Lung (tissue), 12 donors: Measurements from ENCODE around the gene KIF14. TPM values are rescaled to one million over a fixed set of nuclear protein-coding genes. Genes with fewer than 3 reads are reported as not detected.

Source experiments
- ATAC-seq: fragments of 200-7000 bp; cut with Tn5 transposase; one replicate; pipeline ENCODE4 v1.9.1; 2020; ENCODE audit warnings: moderate number of reproducible peaks; ENCODE audit not compliant: insufficient read depth, low FRiP score
- DNase-seq, 3 donors: peaks; one replicate each; pipeline ENCODE4 v3.0.0-alpha.2; 2013 to 2017
- H3K27ac ChIP-seq, 2 donors: one replicate each; pipeline ENCODE4 v1.5.1; 2013; ENCODE audit warnings: mild to moderate bottlenecking in 2 of 2, moderate library complexity in 2 of 2, control low read depth in 1 of 2, inconsistent platforms in 1 of 2, low read depth in 1 of 2, low read length in 1 of 2
- H3K27me3 ChIP-seq, 3 donors: one replicate each; pipeline ENCODE4 v1.5.1; 2013; ENCODE audit warnings: low read length in 2 of 3; ENCODE audit not compliant: control insufficient read depth in 3 of 3, insufficient read depth in 3 of 3
- H3K36me3 ChIP-seq, 4 donors: one replicate each; pipeline ENCODE4 v1.5.1; 2013; ENCODE audit warnings: low read length in 4 of 4, mild to moderate bottlenecking in 1 of 4, moderate library complexity in 1 of 4; ENCODE audit not compliant: control insufficient read depth in 4 of 4, insufficient read depth in 4 of 4
- H3K4me1 ChIP-seq, 5 donors: one replicate each; pipeline ENCODE4 v1.5.1; 2013; ENCODE audit warnings: low read length in 5 of 5, mild to moderate bottlenecking in 2 of 5, moderate library complexity in 1 of 5; ENCODE audit not compliant: control insufficient read depth in 5 of 5, insufficient read depth in 5 of 5
- H3K4me3 ChIP-seq: one replicate; pipeline ENCODE4 v1.5.1; 2013; ENCODE audit warnings: mild to moderate bottlenecking, control low read depth, moderate library complexity
- H3K9ac ChIP-seq, 2 donors: one replicate each; pipeline ENCODE4 v1.5.1; 2013; ENCODE audit warnings: low read length in 2 of 2, control low read depth in 1 of 2; ENCODE audit not compliant: insufficient read depth in 1 of 2
- H3K9me3 ChIP-seq, 4 donors: one replicate each; pipeline ENCODE4 v1.5.1; 2013; ENCODE audit warnings: low read length in 3 of 4, mild to moderate bottlenecking in 1 of 4, moderate library complexity in 1 of 4; ENCODE audit not compliant: control insufficient read depth in 4 of 4, insufficient read depth in 3 of 4
- WGBS, 2 donors: extraction: QIAGEN DNeasy Blood & Tissue Kit; methylation state at CpG; one replicate each; pipeline ENCODE4 v1.1.7; 2013; 5-methylcytosine and 5-hydroxymethylcytosine counted together
- polyA plus RNA-seq, 2 donors: library from polyadenylated mRNA; stranded (reverse); fragments of 200-250 nt; gene quantifications; one replicate each; pipeline ENCODE4 v1.2.1, GENCODE V29; 2013
- total RNA-seq, 2 donors: library from RNA; depleted of rRNA in 1 of 2; stranded (reverse); fragments of >200 nt in 1 of 2; gene quantifications; one replicate each; pipeline ENCODE4 v1.2.1, GENCODE V29; 2014 to 2021
- TF ChIP-seq, protein P1 (sequence below): IDR thresholded peaks from 2 replicates; pipeline ENCODE4 v1.5.1; 2012; ENCODE audit warnings: mild to moderate bottlenecking; ENCODE audit errors: control extremely low read depth, extremely low read depth
- donor health status: control.
- donor health status: control.
- donor health status: Bipolar disorder and iron deficiency.
- donor health status: healthy.
- donor health status: DM: yes; HTN: yes; CAD: no.

Gene KIF14
- total and polyA plus RNA-seq, 4 donors: 0.16 to 2.5 (median 0.32) TPM

DNA sequence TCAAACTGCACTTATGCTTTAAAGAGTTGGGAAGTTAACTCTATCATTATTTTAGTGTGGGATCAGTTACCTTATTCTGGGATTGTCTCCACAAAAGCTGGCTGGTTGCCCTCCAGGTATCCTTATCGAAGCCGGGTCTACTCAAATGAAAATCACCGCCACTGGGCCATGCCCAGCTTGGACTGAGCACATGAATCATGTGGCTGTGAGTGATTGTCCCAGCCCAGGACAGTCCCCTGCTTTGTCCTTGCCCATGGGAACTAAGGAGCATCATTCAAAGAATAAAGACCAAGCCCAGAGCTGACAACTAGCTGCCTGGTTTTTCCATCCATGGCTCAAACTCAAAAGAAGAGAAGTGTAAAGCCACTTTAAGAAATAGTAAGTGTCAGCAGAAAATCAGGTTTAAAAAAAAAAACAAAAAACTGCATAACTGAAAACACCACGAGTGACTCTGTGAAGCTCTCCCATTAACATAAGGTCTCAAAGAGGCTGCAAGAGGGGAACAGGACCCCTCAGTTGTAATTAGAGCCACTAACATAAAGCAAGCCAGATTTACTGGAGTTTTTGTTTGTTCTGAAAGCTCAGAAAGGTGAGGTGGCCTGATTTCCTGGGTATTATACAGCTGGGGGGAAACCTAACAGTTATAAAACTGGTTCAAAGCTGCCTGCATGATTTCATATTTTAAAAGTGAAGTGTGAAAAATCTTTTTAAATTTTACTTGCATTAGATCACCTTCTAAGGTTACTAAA lies 91.5 kb downstream of the KIF14 start:
- H3K9me3 ChIP-seq: no peaks in the 10 kb centered on the region
- H3K27ac ChIP-seq: no peak overlapping the region
- no peak overlapping the region for H3K9ac ChIP-seq
- no peaks in the 10 kb centered on the region for H3K36me3 ChIP-seq
- DNase-seq (peak in 1 of 3 donors; percentile 25), ATAC-seq (no peak)
- no peaks in the 10 kb centered on the region for H3K27me3 ChIP-seq
- 75 to 77% methylated on average over 4 of the region's 4 CpGs for WGBS, 2 donors
- TF ChIP-seq, protein P1, sequence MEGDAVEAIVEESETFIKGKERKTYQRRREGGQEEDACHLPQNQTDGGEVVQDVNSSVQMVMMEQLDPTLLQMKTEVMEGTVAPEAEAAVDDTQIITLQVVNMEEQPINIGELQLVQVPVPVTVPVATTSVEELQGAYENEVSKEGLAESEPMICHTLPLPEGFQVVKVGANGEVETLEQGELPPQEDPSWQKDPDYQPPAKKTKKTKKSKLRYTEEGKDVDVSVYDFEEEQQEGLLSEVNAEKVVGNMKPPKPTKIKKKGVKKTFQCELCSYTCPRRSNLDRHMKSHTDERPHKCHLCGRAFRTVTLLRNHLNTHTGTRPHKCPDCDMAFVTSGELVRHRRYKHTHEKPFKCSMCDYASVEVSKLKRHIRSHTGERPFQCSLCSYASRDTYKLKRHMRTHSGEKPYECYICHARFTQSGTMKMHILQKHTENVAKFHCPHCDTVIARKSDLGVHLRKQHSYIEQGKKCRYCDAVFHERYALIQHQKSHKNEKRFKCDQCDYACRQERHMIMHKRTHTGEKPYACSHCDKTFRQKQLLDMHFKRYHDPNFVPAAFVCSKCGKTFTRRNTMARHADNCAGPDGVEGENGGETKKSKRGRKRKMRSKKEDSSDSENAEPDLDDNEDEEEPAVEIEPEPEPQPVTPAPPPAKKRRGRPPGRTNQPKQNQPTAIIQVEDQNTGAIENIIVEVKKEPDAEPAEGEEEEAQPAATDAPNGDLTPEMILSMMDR: no peak
- H3K4me3 ChIP-seq: no peak overlapping the region
- H3K4me1 ChIP-seq: peaks cover 0 to 10% (median 0%) of the 10 kb centered on the region in 5 donors

DNA sequence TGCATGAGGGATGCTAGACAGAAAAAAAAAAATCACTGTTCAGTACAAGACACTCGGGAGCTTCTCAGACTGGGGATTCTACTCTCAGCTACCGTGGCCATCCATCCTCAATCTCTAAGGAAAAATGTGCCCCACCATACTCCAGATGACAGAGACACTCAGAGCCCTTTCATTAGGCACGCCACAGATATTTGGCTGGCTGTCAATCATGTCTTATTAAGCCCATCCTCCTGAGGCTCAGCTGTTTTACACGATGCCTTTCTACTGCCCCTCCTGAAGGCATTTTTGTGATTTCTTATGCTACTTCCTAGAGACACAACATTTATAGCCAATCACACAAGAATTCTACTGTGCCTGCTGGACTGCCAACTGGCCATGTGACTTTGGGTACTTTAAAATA lies 92.9 kb downstream of the KIF14 start:
- H3K36me3 ChIP-seq: no peaks in the 10 kb centered on the region
- H3K9me3 ChIP-seq: no peaks in the 10 kb centered on the region
- H3K4me1 ChIP-seq: peaks cover 0 to 10% (median 0%) of the 10 kb centered on the region in 5 donors
- no peak overlapping the region for H3K9ac ChIP-seq
- ATAC-seq: no peak
- TF ChIP-seq, protein P1: no peak
- H3K27ac ChIP-seq: no peak overlapping the region
- H3K27me3 ChIP-seq: no peaks in the 10 kb centered on the region
- WGBS, 2 donors: 89 to 91% methylated on average over 4 of the region's 4 CpGs
- no peak for DNase-seq
- no peak overlapping the region for H3K4me3 ChIP-seq

DNA sequence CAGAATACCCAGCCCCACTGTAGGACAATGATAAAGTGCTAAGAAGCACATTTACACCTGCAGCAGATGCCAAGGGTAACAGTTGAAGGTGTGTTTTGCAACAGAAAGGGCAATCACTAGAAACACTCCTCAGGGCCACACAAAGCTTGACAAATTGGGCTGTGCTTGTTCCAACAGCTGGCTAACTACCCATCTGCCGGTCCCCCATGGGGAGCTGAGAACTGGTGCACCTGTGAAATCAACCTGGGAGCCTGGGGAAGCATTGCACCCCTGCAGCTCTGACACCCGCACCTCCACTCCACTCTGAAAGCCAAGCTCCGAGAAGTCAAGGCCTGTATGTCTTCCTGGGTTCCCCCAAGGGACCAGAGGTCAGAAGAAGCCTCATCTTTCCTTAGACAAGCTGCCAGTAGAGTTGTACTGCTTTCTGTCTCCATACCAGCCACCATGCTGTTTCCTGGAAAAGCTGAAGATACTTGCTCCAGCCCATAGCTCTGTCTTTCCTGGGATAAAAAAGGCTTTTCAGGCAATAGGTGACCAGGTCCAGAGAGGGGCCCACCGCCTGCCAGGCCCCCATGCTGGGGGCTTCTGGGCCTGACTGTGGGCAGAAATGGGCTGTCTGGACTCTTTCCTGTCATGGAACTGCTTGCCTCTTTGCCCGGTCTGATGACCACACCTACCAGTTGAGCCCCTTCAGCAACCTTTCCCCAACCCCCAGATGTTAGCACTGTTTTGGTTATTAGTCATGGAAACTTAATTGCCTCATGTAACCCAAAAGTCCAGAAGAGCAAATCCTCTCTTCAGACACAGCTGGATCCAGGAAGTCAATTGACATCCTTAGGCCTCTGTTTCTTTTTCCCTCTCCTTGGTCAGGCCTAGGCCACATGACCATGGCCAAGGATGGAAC lies 93.6 kb downstream of the KIF14 start:
- DNase-seq: no peak
- Histone ChIP-seq H3K36me3 (no peaks in the 10 kb centered on the region), H3K27ac (no peak overlapping the region), H3K9me3 (no peaks in the 10 kb centered on the region), H3K27me3 (no peaks in the 10 kb centered on the region), H3K9ac (no peak overlapping the region), H3K4me3 (no peak overlapping the region), H3K4me1 (peaks cover 0 to 10% (median 0%) of the 10 kb centered on the region in 5 donors)
- 91 to 97% methylated on average over 5 of the region's 5 CpGs for WGBS, 2 donors
- TF ChIP-seq, protein P1: no peak
- ATAC-seq: no peak
